EL (cell line): Measurements from ENCODE around the gene KCND3.

Experiments used
- DNase-seq: peaks from one replicate; pipeline ENCODE4 v3.0.0-alpha.2; 2016

Gene KCND3

DNA sequence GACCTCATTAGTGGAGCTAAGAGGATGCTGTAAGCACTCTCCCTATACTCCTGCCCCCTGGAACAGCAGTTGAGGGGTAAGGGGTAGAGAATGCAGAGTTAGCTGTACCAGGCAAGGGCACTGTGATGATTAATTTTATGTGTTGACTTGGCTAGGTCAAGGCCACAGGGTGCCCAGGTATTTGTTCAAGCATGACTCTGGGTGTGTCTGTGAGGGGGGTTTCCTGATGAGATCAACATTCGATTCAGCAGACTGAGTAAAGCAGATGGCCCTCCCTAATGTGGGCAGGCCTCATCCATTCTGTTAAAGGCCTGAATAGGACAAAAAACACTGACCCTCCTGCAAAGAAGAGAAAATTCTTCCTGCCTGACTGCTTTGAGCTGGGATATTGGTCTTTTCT lies 110.8 kb downstream of the KCND3 start:
- no peak for DNase-seq

- no peak for DNase-seq
These were observed 111.4 kb downstream of the KCND3 start for GRCh38 chr1:111878091-111878490.

DNA sequence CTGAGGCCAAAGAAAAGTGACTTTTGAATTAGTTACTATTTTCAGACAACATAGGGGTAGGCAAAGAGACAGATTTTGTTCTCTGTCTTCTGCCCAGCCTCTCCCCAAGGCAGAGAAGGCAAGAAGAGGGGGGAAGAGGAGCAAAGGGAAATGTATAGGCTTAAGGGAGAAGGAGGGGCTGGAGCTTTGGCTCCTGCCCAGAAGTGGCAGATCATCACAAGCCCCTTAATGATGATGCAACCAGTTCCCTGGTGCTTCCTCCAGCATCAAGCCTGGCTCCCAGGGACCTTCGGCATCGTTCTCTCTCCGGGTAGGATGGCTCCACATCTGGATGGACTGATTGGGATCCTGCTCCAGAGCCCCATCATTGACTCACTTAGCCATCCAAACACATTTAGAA lies 112.8 kb downstream of the KCND3 start:
- DNase-seq, result no peak

- no peak for DNase-seq
These were observed 113.8 kb downstream of the KCND3 start for GRCh38 chr1:111875640-111876039.

DNA sequence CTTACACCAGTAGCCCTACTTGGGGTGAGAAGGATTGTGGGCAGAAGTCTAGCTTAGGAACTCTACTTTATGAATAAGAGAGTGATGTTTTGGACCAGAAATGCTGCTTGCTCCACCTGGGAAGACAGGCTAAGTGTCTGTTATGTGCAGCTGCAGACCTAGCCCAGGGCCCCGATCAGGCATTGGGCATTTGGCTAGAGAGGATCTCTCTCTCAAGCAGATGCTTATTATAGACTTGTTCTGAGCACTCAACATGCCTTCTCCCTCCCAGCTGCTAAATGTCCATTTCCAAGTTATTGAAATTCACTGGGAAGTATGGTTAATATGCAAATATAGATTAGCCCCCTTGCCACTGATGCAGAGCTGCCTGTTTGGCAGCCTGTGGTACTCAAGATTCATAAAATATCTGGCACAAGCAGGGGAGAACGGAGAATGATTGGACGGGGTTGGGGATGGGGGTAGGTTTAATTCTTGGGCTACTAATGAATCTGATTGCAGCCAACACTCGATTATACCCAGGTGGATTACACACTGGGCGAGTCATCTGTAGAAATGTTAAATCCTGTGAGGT lies 115.9 kb downstream of the KCND3 start:
- no peak for DNase-seq

- DNase-seq, result no peak
These were observed 119.3 kb downstream of the KCND3 start for GRCh38 chr1:111870181-111870580.

GRCh38 chr1:111867868-111868440 lies 121.5 kb downstream of the KCND3 start:
- no peak for DNase-seq

- DNase-seq, result no peak
These were observed 124.6 kb downstream of the KCND3 start for GRCh38 chr1:111864862-111865261.

GRCh38 chr1:111863401-111863800 lies 126.1 kb downstream of the KCND3 start:
- DNase-seq, result no peak

DNA sequence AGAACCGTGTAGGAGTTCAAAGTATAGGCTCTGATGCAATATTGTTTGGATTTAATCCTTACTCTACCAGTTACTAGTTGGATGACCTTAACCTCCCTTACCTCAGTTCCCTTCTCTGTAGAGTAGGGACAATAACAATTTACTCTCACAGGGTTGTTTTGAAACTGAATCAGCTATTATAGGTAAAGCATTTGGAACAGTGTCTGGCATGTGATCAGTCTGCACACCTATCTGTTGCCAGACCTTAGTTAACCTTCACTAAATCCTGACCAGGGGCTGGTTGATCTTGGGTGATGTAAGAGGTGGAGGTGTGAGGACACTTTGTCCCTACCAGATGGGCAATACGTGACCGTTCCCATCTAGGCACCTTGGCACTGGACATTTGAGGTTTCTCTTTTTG lies 126.9 kb downstream of the KCND3 start:
- DNase-seq, result no peak

GRCh38 chr1:111861523-111861922 lies 127.9 kb downstream of the KCND3 start:
- DNase-seq, result no peak

- DNase-seq, result no peak
These were observed 132.2 kb downstream of the KCND3 start for GRCh38 chr1:111857194-111857651.

DNA sequence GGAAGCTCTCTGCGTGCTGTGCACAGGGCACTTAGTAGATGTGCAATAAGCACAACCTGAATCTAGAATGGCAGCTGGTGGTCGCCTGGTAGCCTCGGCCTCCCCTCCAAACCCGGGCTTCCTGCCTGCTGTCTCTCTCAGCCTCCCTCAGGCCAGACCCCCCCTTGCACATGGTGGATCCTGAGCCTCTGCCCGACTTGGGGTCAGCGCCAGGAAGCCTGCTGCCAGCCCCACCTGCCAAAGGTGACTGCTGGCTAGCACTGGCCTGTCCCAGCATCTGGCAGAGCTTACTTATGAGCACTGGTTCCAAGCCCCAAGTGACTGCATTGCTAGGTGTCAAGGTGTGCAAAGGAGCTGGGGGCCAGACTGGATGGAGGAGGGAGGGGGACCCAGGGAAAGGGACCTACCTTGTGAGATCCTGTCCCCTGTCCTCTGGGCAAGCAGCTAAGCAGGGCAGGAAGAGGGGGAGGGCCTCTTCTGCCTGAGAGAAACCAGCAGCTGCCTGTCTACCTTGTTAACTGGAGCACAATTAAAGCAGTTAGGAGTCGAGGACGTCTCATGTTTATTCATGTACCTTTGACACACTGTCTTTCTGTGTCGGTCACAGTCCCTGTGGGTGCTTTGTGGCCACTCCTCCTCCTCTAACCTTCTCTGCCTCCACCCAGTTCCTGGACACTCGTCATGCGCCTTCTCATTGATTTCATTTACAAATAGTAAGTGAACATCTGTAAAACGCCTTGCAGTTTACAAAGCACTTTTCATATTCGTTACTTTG lies 132.9 kb downstream of the KCND3 start:
- DNase-seq, result no peak

DNA sequence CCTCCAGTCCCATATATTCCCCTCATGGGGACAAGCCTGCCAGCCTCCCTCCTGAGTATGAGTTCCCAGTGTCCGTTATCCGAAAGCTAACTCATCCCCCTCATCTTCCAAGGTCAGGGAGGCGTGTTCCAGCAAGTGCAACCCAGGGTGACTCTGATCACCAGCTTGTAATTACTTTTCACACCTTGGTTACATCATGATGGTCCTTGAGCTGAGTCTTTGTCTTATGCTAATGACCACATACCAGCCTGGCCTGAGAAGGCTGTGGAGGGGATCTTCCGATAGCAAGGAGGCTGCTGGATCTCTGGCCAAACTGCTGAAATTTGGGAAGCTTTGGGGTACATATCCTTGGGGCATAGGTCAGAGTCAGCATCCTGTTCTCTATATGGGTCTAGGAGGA lies 134.2 kb downstream of the KCND3 start:
- DNase-seq, result no peak

GRCh38 chr1:111852261-111852721 lies 137.2 kb downstream of the KCND3 start:
- DNase-seq, result no peak

DNA sequence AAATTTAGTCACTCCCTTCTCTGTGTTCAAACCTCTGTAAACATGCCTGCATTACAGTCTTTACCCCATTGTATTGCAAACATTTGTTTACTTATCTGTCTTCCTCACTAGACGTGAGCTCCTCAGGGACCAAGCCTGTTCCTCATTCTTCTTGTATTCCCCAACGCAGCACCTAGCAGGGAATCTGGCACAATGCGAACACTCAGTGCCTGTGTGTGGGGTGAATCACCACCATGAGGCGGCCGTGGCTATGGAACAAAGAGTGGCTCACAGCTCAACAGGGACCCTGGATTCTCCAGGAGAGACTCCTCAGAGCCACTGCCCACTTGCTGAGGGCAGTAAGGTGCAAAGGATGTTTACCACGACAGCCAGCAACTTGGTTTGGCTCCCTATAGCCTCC lies 137.9 kb downstream of the KCND3 start:
- no peak for DNase-seq

DNA sequence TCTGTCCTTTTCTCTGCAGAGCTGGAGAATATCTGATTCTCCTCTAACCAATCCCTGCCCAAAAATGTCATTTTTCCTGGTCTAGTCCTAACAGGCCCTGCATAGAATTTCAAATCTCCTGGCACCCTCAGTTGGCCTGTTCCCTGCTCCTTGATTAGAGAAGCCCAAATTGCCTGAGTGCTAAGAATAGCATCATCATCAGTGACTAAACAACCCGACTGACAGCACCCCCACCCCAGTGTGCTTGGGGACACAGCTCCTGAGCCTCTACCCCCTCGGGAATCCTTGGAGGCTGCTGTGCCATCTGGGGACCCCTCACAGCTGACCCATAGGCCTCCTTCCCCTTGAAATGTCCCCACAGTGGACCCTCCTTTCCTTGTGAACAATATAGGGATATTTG lies 139.4 kb downstream of the KCND3 start:
- no peak for DNase-seq

DNA sequence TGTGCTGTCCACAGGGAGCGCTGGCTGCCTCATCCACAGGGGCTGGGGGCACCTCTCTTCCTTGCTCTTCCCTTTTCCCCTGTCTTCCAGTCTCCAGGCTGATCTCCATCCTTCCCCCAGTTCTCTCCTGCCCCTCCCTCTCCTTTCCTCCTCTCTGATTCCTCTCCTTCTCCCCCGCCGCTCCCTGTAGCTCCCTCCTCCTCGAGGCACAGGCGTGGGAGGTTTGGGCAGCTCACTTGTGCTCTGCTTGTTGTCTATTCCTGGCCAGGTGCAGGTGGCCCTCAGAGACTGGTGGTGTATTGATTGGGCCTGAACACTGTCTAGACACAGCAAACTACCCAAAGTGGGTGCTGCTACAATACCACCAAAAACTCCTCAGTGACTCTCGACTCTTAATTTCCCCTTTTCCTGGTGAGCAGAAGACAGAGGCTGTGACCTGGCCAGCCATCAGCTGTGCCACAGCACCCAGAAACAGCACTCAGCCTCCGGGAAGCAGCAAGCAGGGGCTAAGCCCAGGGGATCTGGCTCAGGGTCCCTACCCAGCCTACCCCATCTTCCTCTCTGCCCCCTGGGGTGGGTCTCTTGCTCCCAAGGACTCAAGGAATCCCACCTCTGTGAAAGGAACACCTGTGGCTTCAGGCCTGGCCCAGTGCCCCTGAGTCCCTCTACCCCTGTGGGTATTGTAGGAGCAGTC lies 140.5 kb downstream of the KCND3 start:
- DNase-seq, result no peak

DNA sequence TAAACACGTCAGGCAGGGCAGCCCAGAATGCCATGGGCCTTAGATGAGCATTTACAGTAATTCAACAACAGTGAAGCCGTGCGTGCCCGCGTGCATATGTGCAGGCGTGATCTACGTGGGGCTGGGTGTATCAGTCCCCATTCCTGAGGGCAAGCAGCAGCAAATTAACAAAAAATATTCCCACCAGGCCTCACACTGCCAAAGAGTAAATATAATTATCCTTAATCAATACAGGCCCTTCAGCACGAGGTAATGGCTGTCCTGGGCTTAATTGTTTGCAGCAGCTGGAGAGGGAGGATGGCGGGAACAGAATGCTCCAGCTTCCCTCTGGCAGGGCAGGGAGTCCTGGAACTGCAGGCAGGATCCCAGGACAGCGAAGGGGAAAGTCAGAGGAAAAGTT lies 142.0 kb downstream of the KCND3 start:
- DNase-seq, result no peak

- no peak for DNase-seq
These were observed 142.6 kb downstream of the KCND3 start for GRCh38 chr1:111846842-111847241.

DNA sequence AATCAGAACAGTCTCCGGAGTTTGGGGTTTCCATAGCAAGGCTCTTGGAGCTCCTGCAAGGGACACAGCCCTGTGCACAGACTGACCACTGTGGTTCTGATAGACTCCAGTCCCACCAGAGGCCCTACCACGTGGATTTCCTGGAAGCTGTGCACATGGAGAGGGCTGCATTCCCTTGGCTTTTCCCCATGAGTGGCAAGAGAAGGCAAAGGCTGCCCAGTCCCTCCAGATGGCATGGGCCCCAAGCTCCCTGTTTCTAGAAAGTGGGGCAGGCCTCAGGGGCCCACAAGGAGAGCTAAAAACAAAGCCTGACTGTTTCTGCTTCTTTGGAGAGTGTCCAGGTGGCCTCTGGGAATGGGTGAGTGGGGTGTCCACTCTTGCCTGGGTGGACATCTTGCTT lies 146.3 kb downstream of the KCND3 start:
- DNase-seq, result no peak

GRCh38 chr1:111842411-111842810 lies 147.1 kb downstream of the KCND3 start:
- DNase-seq, result no peak

GRCh38 chr1:111841746-111842145 lies 147.7 kb downstream of the KCND3 start:
- DNase-seq, result no peak

- no peak for DNase-seq
These were observed 148.3 kb downstream of the KCND3 start for GRCh38 chr1:111841189-111841588.
